GM19035 (cell line): ENCODE data around the gene VTI1A.
A peak's percentile ranks its signal among the peaks of the same experiment; 100 is the strongest.
"Not testable (repeated sequence)": the region's sequence is repeated elsewhere in the genome, so short reads cannot be mapped to it uniquely, and the experiment has no call there.

ENCODE experiments used
- ATAC-seq: cut with Tn5 transposase; IDR thresholded peaks from one replicate; pipeline ENCODE4 v1.9.1; 2021; ENCODE audit not compliant: unreplicated experiment

VTI1A gene

DNA sequence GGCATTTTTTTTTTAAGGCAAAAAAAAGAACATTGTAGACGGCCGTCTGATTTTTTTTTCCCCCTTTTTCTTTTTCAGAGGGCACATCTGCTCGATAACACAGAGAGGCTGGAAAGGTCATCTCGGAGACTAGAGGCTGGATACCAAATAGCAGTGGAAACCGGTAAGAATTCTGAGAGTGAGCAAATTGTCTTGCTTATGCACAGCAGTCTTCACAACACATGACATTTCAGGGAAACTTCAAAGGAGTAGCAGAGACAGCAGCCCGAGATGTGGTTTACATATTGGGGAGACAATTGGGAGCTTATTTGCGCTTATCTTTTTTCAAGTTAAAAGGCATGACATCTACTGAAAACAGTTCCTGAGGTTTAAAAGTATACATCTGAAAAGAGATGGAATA lies 91.2 kb downstream of the VTI1A start:
- ATAC-seq, result no peak

DNA sequence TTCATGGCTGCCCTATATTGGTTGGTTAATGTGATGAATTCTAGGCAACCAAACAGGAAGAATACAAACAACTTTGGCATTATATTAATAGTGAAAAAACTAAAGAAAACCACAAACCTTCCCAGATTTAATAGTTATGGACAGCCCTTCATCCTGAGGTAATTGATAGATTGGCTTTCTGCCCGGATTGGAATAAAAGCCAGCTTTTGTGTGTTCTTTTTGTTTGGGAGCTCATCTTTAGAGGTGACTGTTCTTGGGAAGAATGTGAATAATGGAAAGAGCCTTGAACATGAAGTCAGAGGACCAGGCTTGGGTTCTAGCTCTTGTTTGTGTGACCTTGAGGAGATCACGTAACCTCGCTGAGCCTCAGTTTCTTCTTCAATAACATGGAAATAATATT lies 92.3 kb downstream of the VTI1A start:
- ATAC-seq, result no peak

DNA sequence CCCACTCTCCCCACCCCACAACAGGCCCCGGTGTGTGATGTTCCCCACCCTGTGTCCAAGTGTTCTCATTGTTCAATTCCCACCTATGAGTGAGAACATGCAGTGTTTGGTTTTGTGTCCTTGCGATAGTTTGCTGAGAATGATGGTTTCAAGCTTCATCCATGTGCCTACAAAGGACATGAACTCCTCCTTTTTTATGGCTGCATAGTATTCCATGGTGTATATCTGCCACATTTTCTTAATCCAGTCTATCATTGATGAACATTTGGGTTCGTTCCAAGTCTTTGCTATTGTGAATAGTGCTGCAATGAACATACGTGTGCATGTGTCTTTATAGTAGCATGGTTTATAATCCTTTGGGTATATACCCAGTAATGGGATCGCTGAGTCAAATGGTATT lies 95.8 kb downstream of the VTI1A start:
- not testable (repeated sequence) for ATAC-seq

DNA sequence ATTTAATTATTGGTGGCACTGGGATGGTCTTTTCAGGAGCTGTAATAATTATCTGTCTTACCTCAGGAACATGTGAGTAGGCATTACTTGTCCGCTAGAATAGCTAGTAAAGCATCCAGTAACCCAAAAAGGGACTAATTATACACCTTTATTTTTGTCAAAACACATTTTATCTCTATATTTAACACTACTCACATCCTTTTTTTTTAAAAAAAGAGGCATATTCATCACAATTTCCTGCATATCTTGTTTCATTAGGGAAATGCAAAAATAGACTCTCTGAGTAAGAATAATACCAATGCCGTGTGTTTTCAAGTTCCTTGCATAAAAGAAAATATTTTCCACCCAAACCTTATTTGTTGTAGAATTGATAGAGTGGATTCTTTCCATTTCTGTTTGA lies 99.5 kb downstream of the VTI1A start:
- peak; percentile 56 for ATAC-seq

DNA sequence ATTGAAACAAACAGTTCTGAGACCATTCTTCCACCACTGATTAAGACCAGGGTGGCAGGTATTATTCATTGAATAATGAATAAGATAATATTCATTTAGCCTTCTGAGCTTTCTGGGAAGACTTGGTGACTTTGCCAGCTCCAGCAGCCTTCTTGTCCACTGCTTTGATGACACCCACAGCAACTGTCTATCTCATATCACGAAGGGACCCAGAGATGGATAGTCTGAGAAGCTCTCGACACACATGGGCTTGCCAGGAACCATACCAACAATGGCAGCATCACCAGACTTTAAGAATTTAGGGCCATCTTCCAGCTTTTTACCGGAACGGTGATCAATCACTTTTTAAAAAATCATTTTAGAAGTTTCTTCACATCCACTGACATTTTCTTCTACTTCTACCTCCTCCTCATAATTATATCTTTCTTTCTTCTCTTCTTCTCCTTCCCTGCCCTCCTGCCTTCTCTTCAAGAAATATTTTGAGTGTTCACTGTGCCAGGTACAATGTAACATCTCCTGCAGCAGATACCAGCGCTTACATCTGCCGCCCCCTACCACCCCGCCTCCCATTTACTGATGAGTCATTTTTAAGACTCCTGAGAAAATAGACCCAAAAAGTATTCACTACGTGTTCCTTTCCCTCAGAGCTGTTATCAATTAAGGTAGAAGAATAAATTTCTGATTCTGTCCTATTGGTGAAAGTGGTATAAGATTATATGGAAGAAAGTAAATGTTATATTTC lies 101.7 kb downstream of the VTI1A start:
- no peak for ATAC-seq

DNA sequence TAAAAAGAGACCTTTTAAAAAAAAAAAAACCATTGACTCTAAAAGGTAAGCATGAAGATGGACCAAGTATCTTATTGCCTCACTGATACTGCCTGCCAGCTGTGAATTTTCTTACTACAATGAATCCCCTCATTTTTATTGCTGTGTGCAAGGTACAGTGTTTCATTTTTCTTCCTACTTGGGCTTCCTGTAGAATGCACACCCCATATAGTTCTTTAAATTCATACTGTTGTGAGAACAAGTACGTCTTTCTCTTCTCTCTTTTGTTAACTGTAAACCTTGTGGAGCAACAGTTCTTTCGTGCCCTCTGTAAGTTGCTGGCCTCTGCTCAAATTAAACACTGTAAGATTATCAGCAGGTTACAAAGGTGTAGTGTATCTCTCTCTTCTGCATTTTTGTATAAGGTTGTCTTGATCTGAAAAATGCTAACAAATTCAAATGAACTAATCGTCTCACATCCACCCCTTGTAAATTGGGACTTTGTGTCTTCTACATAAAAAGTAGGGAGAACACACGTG lies 105.6 kb downstream of the VTI1A start:
- no peak for ATAC-seq

DNA sequence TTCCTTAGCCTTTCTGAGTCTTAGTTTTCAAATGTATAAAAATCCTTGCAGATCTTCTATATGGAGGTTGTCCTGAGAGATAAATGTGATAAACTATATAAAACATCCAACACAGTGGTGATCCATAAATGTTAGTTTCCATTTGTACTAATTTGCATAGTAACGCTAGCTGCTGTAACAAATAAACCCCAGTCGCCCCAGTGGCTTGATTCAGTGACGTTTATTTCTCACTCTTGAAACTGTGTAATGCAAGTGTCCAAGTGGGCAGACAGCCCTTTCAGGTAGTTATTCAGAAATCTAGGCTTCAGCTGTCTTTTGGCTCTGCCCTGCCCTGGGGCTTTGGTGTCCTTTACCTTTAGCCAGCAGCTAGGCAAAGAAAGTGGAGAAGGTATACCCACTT lies 106.3 kb downstream of the VTI1A start:
- no peak for ATAC-seq

DNA sequence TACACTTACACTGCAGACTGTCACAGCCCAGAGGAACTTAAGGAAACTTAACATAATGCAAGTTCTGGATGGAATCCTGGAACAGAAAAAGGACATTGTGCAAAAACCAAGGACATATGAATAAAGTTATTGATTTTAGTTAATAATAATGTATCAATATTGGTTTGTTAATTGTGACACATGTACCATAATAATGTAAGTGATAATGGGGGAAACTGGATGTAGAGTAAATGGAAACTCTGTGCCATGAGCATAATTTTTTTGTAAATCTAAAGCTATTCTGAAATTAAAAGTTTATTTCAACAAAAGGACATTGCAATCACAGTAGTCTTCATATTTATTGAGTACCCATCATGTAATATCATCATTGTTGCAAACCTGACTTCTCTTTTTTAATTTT lies 107.2 kb downstream of the VTI1A start:
- ATAC-seq, result no peak

DNA sequence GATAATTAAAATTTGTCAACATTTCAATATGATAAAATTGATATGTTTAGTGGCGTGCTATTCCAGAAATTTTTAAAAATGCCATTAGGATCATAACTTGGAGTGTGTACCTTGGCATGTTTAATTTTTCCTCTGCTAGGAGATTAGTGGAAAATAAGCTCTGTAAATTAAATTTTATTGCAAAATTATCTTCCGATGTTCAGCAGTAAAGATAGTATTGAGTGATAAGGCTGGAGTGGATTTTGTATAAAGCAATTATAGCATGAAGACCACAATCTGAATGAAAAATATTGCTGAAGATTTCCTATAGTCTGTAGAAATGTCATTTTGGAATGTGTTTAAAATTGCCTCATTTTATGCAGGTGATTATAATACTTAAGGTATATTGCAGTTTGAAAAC lies 110.2 kb downstream of the VTI1A start:
- ATAC-seq, result no peak

DNA sequence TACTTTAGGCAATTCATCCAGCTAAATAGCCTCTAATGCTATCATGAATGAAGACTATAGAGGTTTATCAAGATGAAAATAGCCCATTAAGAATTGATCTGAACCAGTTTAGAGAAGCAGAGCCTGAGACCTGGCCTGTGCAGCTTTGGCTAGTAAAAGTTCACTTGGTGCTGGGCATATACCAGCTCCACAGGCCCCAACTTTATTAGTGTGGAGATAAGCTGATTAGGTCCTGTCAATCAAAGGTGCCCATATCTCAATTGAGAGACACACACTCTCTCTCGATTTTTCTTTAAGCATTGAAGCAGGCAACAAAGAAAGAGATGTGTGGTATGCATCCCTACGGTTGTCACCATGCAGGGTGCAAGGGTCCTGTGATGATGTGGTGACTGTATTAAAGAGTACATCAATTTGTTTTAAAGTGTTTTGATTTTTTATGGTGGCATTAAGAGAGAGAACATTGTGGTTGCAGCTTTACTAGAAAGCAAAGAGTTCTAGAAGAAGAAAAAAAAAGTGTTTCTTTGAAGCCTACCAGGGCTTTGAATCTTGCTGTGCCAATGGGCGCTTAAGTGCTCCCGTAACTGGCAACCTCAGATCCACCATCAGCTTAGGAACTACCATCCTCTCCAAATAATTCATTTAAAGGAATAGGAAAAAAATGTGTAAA lies 111.6 kb downstream of the VTI1A start:
- ATAC-seq, result no peak

DNA sequence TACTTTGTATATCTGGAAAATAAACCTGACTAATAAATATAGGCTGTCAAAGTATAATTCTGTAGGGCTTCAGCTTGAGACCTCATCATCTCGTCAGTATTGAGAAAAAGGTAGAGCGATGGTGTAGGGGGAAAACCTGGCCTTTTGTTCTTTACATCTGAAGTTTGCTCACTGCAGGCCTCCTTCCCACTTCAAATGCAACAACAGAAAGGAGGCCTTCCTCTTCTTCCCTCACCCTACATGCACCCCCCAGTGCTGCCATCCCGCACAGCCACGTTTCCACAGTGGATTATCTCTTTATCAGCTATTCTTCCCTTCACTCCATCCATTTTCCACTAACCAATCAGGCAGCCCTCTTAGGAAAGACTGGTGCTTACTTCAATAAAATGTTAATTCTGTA lies 112.3 kb downstream of the VTI1A start:
- ATAC-seq, result no peak

DNA sequence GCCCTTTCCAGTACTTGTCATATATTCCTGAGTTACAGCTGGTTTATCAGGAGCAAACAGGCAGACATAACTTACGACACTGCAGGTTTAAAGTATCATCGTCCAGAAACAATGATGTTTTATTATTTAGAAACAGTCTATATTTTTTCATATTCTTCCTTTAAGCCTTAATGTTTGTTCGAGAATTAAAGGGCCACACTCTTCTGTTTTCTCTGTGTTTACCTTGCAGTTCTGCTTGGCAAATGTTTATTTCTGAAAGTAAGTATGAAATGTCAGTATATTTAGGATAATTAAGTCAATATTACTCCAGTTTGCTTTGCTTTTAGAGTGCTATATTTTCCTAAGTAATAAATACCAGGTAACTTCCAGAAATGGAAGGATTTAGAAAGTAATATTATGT lies 115.1 kb downstream of the VTI1A start:
- no peak for ATAC-seq

DNA sequence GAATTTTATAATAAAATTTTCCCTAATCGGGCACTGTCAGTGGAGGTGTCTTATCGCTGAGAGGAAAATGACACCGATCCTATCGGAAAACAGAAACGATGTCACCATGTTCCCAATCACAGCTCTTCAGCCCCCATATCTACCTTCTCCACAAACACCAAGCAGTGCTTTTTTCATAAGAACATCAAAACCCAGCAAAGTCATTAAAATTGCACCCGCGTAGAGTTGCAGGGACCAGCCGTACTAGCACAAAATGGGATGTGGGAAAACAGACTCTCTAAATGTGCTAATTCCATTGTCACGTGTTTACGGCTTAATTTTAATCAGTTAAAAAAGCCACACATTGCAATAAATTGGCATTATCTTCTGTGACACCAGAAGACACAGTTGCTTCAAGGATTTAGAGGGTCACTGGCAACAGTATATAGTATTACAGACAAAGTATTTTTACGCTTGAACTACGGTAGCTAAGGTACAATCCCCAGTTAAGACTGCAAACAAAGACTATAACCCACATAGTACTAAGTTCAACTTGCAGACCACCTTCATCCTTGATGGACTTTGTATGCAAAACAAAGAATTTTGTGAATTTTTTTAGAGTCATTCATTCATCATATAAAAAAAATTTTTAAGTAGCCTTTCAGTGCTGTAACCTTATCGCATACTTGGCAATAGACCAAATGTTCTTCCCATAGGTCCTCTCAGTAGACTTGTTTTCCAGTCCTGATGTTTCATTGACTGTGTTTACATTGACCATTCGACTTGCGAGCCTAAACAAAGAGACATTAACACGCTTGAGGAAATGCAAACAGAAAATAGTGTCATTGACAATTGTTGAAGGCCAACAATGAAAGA lies 116.0 kb downstream of the VTI1A start:
- no peak for ATAC-seq

DNA sequence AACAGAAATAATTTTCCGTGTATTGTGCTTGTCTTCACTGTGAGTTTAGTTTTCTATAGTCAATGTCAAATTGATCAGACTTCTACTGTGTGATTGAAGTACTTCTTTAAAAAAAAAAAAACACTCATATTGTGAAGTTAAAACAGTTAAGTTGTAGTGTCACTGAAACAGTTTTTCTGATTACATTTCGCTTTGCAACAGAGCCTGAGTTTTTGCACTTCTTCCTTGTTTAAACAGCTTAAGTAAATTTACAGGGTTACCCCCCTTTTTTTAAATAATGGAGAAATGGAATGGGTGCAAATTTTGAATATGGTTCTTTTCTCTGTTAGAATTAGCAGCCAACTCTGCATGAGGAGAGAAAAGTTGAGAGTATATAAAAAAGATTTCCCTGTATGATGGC lies 117.3 kb downstream of the VTI1A start:
- ATAC-seq, result no peak

DNA sequence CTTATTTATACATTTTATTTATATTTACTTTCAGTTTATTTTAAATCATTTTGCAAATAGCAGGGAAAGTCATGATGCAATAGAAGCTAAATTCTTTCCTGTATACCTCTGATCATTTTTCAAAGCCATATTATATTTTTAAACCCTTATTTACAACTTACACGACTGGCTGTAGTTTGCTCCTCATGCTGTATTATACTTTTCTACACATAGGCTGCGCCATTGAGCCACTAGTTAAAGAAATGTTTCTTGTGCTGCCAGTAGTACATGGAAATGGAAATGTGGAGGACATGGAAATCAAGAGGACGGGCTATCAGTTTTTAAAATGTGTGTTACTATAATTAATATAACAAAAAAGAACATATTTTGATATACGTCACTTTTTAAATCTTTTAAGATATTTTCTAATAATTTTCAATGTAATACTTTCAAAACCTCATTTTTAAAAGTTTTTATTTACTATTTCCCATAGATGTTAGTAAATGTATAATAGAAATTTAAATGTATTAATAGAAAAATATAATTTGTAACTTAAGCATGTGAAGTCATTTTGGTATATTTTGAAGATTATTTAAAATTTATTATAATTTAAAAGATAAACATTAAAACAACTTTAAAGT lies 118.5 kb downstream of the VTI1A start:
- ATAC-seq, result no peak

DNA sequence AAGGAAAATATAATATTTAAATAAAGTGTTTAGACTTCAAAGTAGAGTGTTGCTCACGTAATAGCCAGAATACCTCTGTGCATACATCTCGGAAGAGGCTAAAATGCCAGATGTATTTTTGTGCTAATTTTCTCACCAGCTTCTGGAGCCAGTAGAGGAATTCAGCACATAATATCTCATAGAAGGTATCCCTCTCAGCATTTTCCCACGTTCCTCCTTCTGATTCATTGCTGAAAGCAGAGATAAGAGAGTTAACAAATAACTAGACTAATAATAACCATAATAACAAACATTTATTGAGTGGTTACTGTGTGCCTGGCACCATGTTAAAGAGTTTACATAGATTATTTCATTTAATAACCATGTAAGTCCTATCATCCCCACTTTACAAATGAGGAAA lies 123.6 kb downstream of the VTI1A start:
- no peak for ATAC-seq

DNA sequence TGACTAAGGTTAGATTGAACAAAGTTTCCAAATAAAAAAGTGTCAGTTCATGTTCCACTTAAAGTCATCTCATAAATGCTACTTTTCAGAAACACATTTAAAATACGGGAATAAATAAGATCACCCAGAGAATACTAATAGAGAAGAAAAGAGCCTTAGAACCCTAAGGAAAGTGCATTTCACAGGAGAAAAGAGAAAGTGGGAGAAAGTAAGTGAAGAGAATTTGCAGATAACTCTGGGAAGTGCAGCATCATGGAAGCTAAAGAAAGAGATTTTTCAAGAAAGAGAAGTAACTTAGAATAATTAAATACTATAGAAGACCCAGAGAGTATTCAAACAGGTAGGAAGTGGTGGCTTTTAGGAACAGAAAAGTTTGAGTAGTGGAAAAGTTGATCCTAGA lies 132.6 kb downstream of the VTI1A start:
- no peak for ATAC-seq

DNA sequence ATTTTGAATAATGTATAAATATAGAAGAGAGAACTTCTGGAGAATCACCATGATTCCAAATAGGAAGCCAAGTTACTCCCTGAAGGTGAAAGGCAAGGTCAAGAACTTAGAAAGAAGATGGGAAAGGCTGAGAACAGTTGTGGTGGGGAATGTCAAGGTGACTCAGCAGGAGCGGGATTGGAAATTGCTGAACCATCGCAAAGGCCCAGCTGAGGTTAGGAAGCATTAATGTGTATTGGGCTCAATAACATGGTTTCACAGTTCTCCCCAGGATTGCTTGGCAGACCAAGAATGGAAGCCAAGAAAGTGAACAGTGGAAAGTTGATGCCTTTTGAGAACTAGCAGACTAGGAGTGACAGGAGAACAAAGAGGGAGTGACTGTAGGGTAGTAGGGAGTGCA lies 133.3 kb downstream of the VTI1A start:
- ATAC-seq, result no peak

DNA sequence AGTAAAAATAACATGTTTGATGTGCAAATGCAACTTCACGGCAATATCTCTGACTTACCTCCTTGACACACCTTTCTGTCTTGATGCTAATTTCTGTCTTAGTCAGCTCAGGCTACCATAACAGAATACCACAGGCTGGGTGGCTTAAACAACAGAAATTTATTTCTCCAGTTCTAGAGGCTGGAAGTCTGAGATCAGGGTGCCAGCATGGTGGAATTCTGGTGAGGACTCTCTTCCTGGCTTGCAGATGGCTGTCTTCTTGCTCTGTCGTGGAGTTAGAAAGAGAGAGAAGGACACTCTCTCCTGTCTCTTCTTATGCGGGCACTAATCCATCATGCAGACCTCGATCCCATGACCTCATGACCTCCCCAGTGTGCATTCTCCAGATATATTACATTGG lies 134.9 kb downstream of the VTI1A start:
- ATAC-seq, result no peak

DNA sequence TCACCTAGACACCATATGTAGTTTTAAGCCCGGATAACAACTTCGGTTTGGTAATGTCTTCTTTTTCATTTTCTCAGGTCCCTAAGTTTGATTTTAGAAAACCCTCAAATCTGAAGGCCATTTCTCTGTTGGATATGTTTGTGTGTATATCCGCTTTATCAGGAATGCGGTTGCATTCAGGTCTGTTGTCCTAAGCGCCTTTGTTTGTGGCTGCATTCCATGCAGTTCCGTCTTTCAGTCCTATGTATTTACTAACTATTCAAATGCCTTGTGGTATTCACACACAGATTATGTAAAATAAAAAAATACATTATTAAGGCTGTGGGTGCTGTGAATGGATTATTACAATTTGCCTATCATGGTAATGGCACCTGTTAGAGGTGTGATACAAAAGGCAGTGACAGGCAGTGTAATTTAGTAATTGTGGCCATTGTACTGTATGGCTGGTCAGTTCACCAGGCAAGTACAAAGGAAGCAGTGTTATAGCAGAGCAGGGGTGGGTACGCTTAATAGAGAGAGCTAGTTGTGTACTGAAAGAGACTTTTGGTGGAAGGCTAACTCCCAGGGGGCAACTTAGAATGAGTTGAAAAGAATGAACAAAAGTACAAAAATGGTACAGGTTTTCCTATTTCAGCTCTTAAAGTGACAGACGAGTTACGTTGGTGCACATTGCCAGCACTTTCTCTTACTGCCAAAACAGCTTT lies 136.4 kb downstream of the VTI1A start:
- no peak for ATAC-seq

DNA sequence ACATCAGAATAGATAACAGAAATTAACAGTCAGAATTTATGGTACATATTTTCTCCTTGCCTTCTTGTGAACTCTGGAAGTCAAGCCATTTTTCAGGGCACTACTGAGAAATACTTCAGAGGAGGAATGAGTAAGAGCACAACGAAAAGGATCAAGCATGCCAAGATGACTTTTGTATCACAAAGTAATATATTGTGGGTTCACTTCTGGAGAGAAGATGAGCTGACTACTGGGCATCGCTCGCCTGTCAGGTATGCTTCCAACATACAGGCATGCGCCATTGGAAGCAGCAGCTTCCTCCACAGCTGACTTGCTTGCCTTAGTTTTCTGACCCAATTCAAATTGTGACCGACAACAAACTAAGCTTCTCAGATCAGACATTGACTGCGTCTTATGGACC lies 137.3 kb downstream of the VTI1A start:
- no peak for ATAC-seq
